HCEC 1CT (cell line): ENCODE results near the gene WBP4.

ENCODE experiments used
- DNase-seq: peaks from one replicate; pipeline ENCODE4 v3.0.0-alpha.2; 2017

Gene WBP4

GRCh38 chr13:41049480-41050440 is 11.5 kb upstream of the WBP4 start:
- peak; percentile 32 for DNase-seq

- DNase-seq: no peak
Measured at GRCh38 chr13:41052441-41052840, 8.9 kb upstream of the WBP4 start.

- peak; percentile 73 for DNase-seq
Measured at GRCh38 chr13:41053384-41053826, 7.9 kb upstream of the WBP4 start.

GRCh38 chr13:41054212-41054877 is 7.0 kb upstream of the WBP4 start:
- DNase-seq: peak; percentile 62

- peak; percentile 18 for DNase-seq
Measured at GRCh38 chr13:41054919-41055619, 6.2 kb upstream of the WBP4 start.

GRCh38 chr13:41056194-41056593 is 5.1 kb upstream of the WBP4 start:
- no peak for DNase-seq

GRCh38 chr13:41056826-41057711 is 4.2 kb upstream of the WBP4 start:
- DNase-seq: no peak

GRCh38 chr13:41058295-41059070 is 2.8 kb upstream of the WBP4 start:
- DNase-seq: no peak

GRCh38 chr13:41059456-41060081 is 1.7 kb upstream of the WBP4 start:
- no peak for DNase-seq

GRCh38 chr13:41060082-41060723 is 1.1 kb upstream of the WBP4 start:
- DNase-seq: peak; percentile 91

- peak; percentile 75 for DNase-seq
Measured at GRCh38 chr13:41060724-41061074, 610 bp upstream of the WBP4 start.

- DNase-seq: peak; percentile 70
Measured at GRCh38 chr13:41061914-41062837, 867 bp downstream of the WBP4 start.

- DNase-seq: peak; percentile 86
Measured at GRCh38 chr13:41064493-41064892, 3.2 kb downstream of the WBP4 start.

- DNase-seq: peak; percentile 72
Measured at GRCh38 chr13:41065078-41065477, 3.8 kb downstream of the WBP4 start.

GRCh38 chr13:41074523-41074922 is 13.2 kb downstream of the WBP4 start:
- no peak for DNase-seq

GRCh38 chr13:41075034-41075433 is 13.7 kb downstream of the WBP4 start:
- DNase-seq: peak; percentile 37

GRCh38 chr13:41075485-41075884 is 14.2 kb downstream of the WBP4 start:
- DNase-seq: no peak

- DNase-seq: no peak
Measured at GRCh38 chr13:41077475-41077874, 16.2 kb downstream of the WBP4 start.

- no peak for DNase-seq
Measured at GRCh38 chr13:41079725-41080124, 18.4 kb downstream of the WBP4 start.
